Left ventricle myocardium superior (tissue), 1 donor: ENCODE data around the gene MEX3A. TPM values are rescaled to one million over a fixed set of nuclear protein-coding genes. Genes with fewer than 3 reads are reported as not detected.
A peak's percentile ranks its signal among the peaks of the same experiment; 100 is the strongest.

ENCODE experiments used
- ATAC-seq: fragments of 200-7000 bp; cut with Tn5 transposase; one replicate; pipeline ENCODE4 v1.9.1; 2020; ENCODE audit warnings: mild to moderate bottlenecking, moderate library complexity
- DNase-seq: peaks from one replicate; pipeline ENCODE4 v3.0.0-alpha.2; 2020
- intact Hi-C: fragments of 100-400 bp; cut with micrococcal nuclease; formaldehyde crosslinking; loops from one replicate; pipeline ENCODE4 v1.11.0; 2022
- total RNA-seq: library from RNA; stranded (reverse); fragmentation: NEBNext Ultra II Directional; extraction: Animal tissue kit (Norgen Biotek cat#: 25700); gene quantifications from one replicate; pipeline ENCODE4 v1.2.1, GENCODE V29; 2021
- donor health status: DM: no; HTN: yes; CAD: no; lungs with severe emphysema.

Gene MEX3A
- total RNA-seq, 1 donor from 2014 or later: 0.17 TPM

- ATAC-seq (no peak), DNase-seq (peak; percentile 45)
- intact Hi-C loops: no loop called here
Observed at GRCh38 chr1:156104861-156105832, 22.9 kb upstream of the MEX3A start.

GRCh38 chr1:156104065-156104810, 22.0 kb upstream of the MEX3A start:
- DNase-seq (peak; percentile 79), ATAC-seq (peak; percentile 62)
- intact Hi-C loops: no loop called here

GRCh38 chr1:156103521-156103947, 21.3 kb upstream of the MEX3A start:
- intact Hi-C loops: no loop called here
- DNase-seq (peak; percentile 43), ATAC-seq (no peak)

- DNase-seq: peak; percentile 44
- no peak for ATAC-seq
- intact Hi-C loops: no loop called here
Observed at GRCh38 chr1:156102633-156103511, 20.6 kb upstream of the MEX3A start.

GRCh38 chr1:156101880-156102279, 19.6 kb upstream of the MEX3A start:
- ATAC-seq (no peak), DNase-seq (peak; percentile 57)
- intact Hi-C loops: no loop called here

- no peak for DNase-seq
- intact Hi-C loops: no loop called here
- no peak for ATAC-seq
Observed at GRCh38 chr1:156100205-156100995, 18.1 kb upstream of the MEX3A start.

- ATAC-seq (no peak), DNase-seq (no peak)
- intact Hi-C loops: no loop called here
Observed at GRCh38 chr1:156099282-156099681, 17.0 kb upstream of the MEX3A start.

GRCh38 chr1:156098784-156099183, 16.5 kb upstream of the MEX3A start:
- intact Hi-C loops: no loop called here
- DNase-seq: no peak

GRCh38 chr1:156097499-156098178, 15.4 kb upstream of the MEX3A start:
- intact Hi-C loops: loop anchor here (2.0 kb wide), 1 partner anchor 33 kb away; no protein-coding TSS in a partner anchor
- ATAC-seq: no peak
- no peak for DNase-seq

More at GRCh38 chr1:156098784-156099183, 16.5 kb upstream of the MEX3A start:
- no peak for ATAC-seq

GRCh38 chr1:156096640-156097391, 14.6 kb upstream of the MEX3A start:
- intact Hi-C loops: loop anchor here (2.0 kb wide), 1 partner anchor 34 kb away; no protein-coding TSS in a partner anchor
- ATAC-seq (peak; percentile 97), DNase-seq (peak; percentile 95)

- ATAC-seq: no peak
- intact Hi-C loops: loop anchor here (2.0 kb wide), 1 partner anchor 35 kb away; no protein-coding TSS in a partner anchor
- no peak for DNase-seq
Observed at GRCh38 chr1:156095906-156096508, 13.7 kb upstream of the MEX3A start.

- no peak for ATAC-seq
- intact Hi-C loops: no loop called here
Observed at GRCh38 chr1:156091610-156092009, 9.3 kb upstream of the MEX3A start.

GRCh38 chr1:156090840-156091188, 8.5 kb upstream of the MEX3A start:
- intact Hi-C loops: no loop called here
- peak; percentile 89 for DNase-seq

More at GRCh38 chr1:156091610-156092009, 9.3 kb upstream of the MEX3A start:
- DNase-seq: no peak

GRCh38 chr1:156090138-156090839, 8.0 kb upstream of the MEX3A start:
- DNase-seq: no peak
- intact Hi-C loops: no loop called here
- peak; percentile 22 for ATAC-seq

More at GRCh38 chr1:156090840-156091188, 8.5 kb upstream of the MEX3A start:
- ATAC-seq: peak; percentile 79

- intact Hi-C loops: no loop called here
- DNase-seq: no peak
- no peak for ATAC-seq
Observed at GRCh38 chr1:156089704-156090103, 7.4 kb upstream of the MEX3A start.

- ATAC-seq (peak; percentile 56), DNase-seq (peak; percentile 67)
- intact Hi-C loops: no loop called here
Observed at GRCh38 chr1:156086256-156086662, 4.0 kb upstream of the MEX3A start.
